ENCODE results near the gene WNT7B.

The WNT7B gene

DNA sequence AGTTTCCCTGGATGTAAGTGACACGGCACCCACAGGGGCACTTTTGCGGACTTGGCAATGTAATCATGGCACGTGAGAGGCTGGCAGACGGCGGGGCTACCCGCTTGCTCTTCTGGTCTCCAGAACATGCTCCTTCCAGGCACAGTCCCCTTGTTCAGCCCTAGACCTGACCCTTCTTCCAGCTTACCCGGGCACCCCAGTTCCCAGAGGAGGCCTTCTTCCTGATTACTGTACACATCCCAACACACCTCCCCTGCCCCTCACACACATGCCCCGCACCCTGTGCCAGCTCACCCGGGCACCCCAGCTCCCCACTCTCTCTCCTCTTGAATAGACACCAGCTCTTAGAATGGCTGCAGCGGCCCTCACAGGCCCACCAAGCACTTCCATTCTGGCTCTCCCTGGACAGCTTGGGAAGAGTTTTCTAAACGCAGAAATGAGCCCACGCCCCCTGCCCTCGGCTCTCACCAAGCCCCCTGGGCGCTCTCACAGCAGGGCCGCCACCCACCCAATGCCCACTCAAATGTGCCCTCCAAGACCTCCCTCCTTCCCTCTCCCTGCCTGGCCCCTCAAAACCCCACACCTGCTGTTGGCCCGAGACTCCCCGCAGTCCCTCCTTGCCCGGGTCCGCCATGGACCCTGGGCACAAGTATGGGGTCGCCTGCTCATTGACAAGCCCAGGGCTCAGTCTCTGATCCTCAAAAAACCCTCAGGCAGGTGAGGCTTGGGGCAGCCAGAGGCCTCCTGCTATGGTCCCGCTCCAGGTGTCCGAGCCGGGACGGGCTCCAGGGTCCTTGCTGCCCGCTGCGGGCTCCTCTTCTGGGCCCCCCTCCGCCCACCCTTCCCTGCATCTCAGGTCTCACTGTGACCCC, 88.5 kb downstream of the WNT7B start:
- Histone ChIP-seq H3K36me3 (replicated peaks; ENCODE audit: insufficient read depth, low read length) (no peaks in the 10 kb centered on the region), H3K4me2 (ENCODE audit: low read depth, low read length) (no peak overlapping the region), H2AFZ (ENCODE audit: low read length) (no peak overlapping the region), H3K4me3 (ENCODE audit: low read length) (no peak overlapping the region), H3K27me3 (replicated peaks; ENCODE audit: insufficient read depth, low read length) (peaks cover 55% of the 10 kb centered on the region), H3K4me1 (ENCODE audit: low read length) (peaks cover 8% of the 10 kb centered on the region), H3K27ac (ENCODE audit: low read length) (no peak overlapping the region), H3K9ac (ENCODE audit: low read length) (no peak overlapping the region), H3F3A (ENCODE audit: insufficient read depth, low read length) (no peaks in the 10 kb centered on the region), H3K79me2 (ENCODE audit: low read length) (no peaks in the 10 kb centered on the region), H4K20me1 (ENCODE audit: insufficient read depth, low read length) (no peaks in the 10 kb centered on the region), H3K9me2 (replicated peaks; ENCODE audit: insufficient read depth, low read length) (no peaks in the 10 kb centered on the region), H3K9me3 (replicated peaks; ENCODE audit: insufficient read depth, low read length) (no peaks in the 10 kb centered on the region)
- no peak for DNase-seq
- TF ChIP-seq CTCF (IDR thresholded peaks at IDR 0.05; ENCODE audit: low read length), result no peak
- TF ChIP-seq EZH2phosphoT487 (IDR thresholded peaks at IDR 0.05; ENCODE audit: low read length), result no peak
- TF ChIP-seq EZH2 (optimal IDR thresholded peaks at IDR 0.05; ENCODE audit: low read depth, low read length), result no peak

DNA sequence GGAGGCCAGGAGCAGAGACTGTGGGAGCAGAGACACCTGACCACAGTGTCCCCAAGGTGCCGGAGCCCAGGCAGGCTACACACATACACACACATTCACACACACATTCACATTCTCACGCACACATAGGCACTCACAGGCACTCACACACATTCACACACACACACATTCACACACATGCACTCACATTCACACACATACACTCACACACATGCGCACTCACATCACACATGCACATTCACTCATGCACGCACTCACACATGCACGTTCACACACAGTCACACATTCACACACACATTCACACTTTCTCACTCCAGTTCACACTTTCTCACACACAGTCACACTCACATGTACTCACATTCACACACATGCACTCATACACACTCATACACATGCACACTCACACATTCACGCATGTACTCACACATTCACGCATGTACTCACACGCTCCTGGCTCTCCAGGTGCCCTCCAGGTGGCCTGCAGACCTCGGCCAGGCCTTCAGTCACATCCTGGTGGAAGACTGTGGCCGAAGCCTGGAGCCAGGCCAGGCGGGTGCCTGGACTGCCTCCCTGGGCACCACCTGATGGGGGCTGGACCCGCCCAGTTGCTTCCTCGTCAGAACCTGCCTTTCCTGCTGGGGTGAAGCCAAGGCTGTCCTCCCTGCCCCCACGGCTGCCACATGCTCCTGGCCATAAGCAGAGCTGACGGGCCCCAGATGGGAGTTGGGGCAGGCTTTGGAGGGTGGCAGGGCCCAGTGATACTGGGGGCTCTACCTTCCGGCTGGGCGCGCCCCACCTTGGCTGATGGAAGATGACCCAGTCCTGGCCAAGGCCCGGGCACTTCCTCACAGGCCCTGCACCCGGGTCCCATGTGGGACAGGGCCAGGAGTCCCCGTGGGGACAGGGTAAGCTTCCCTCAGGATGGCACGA, 89.5 kb downstream of the WNT7B start:
- no peaks in the 10 kb centered on the region for H4K20me1 ChIP-seq (ENCODE audit: insufficient read depth, low read length)
- H3K4me2 ChIP-seq (ENCODE audit: low read depth, low read length), result no peak overlapping the region

GRCh38 chr22:45886540-45886939, 90.4 kb downstream of the WNT7B start:
- Histone ChIP-seq H3K27ac (ENCODE audit: low read length) (no peak overlapping the region), H3K4me3 (ENCODE audit: low read length) (no peak overlapping the region)
- no peak for TF ChIP-seq EZH2 (optimal IDR thresholded peaks at IDR 0.05; ENCODE audit: low read depth, low read length)

More for the DNA sequence above, 89.5 kb downstream of the WNT7B start:
- no peak for TF ChIP-seq CTCF (IDR thresholded peaks at IDR 0.05; ENCODE audit: low read length)
- TF ChIP-seq EZH2 (optimal IDR thresholded peaks at IDR 0.05; ENCODE audit: low read depth, low read length), result no peak
- no peak for TF ChIP-seq EZH2phosphoT487 (IDR thresholded peaks at IDR 0.05; ENCODE audit: low read length)
- Histone ChIP-seq H3K27ac (ENCODE audit: low read length) (no peak overlapping the region), H3K9me2 (replicated peaks; ENCODE audit: insufficient read depth, low read length) (no peaks in the 10 kb centered on the region), H3F3A (ENCODE audit: insufficient read depth, low read length) (no peaks in the 10 kb centered on the region), H3K4me3 (ENCODE audit: low read length) (no peak overlapping the region), H3K79me2 (ENCODE audit: low read length) (no peaks in the 10 kb centered on the region), H3K4me1 (ENCODE audit: low read length) (no peaks in the 10 kb centered on the region), H3K9ac (ENCODE audit: low read length) (no peak overlapping the region), H3K9me3 (replicated peaks; ENCODE audit: insufficient read depth, low read length) (no peaks in the 10 kb centered on the region), H3K27me3 (replicated peaks; ENCODE audit: insufficient read depth, low read length) (peaks cover 65% of the 10 kb centered on the region), H3K36me3 (replicated peaks; ENCODE audit: insufficient read depth, low read length) (no peaks in the 10 kb centered on the region), H2AFZ (ENCODE audit: low read length) (no peak overlapping the region)
- no peak for DNase-seq

More at GRCh38 chr22:45886540-45886939, 90.4 kb downstream of the WNT7B start:
- H3K9me3 ChIP-seq (replicated peaks; ENCODE audit: insufficient read depth, low read length), result no peaks in the 10 kb centered on the region
- no peaks in the 10 kb centered on the region for H3F3A ChIP-seq (ENCODE audit: insufficient read depth, low read length)
- no peak overlapping the region for H3K9ac ChIP-seq (ENCODE audit: low read length)
- no peaks in the 10 kb centered on the region for H3K4me1 ChIP-seq (ENCODE audit: low read length)
- H3K79me2 ChIP-seq (ENCODE audit: low read length), result no peaks in the 10 kb centered on the region
- DNase-seq, result no peak
- peaks cover 74% of the 10 kb centered on the region for H3K27me3 ChIP-seq (replicated peaks; ENCODE audit: insufficient read depth, low read length)
- H2AFZ ChIP-seq (ENCODE audit: low read length), result no peak overlapping the region
- H3K36me3 ChIP-seq (replicated peaks; ENCODE audit: insufficient read depth, low read length), result no peaks in the 10 kb centered on the region
- H3K9me2 ChIP-seq (replicated peaks; ENCODE audit: insufficient read depth, low read length), result no peaks in the 10 kb centered on the region
- no peak overlapping the region for H3K4me2 ChIP-seq (ENCODE audit: low read depth, low read length)
- no peaks in the 10 kb centered on the region for H4K20me1 ChIP-seq (ENCODE audit: insufficient read depth, low read length)

Data from MM.1S (cell line).